Stimulated activated CD4-positive, alpha-beta T cell treated with anti-CD3 and anti-CD28 coated beads, Interleukin-4, amount 100 ng/mL, for 4 hours (primary cell): ENCODE data around the gene YIPF6.
"Not testable (repeated sequence)": the region's sequence is repeated elsewhere in the genome, so short reads cannot be mapped to it uniquely, and the experiment has no call there.

Source experiments
- DNase-seq, 2 experiments: peaks; one replicate each; pipeline ENCODE4 v3.0.0-alpha.2; 2020

The YIPF6 gene

GRCh38 chrX:68508799-68509198 is 9.9 kb downstream of the YIPF6 start:
- DNase-seq = no peak

DNA sequence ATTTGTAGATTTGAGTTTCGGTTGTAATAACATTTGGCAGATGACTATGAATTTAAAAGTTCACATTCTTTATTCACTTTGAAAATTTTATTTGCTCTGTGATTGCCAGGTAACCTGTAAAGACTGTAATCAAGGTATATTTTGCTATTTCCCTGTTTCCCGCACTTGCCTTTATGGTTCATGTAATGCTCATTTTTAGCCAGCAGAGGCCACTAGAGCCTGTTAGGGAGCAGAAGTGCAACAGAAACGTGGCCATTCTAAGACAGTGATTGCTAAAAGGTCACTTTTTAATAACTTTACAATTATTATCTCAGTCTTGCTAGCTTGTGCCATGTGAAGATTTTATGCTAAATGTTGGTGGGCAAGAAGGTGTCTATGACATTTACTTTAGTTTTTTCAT is 12.4 kb downstream of the YIPF6 start:
- no peak for DNase-seq

- DNase-seq = not testable (repeated sequence)
Measured at GRCh38 chrX:68524680-68525079, 25.8 kb downstream of the YIPF6 start.

DNA sequence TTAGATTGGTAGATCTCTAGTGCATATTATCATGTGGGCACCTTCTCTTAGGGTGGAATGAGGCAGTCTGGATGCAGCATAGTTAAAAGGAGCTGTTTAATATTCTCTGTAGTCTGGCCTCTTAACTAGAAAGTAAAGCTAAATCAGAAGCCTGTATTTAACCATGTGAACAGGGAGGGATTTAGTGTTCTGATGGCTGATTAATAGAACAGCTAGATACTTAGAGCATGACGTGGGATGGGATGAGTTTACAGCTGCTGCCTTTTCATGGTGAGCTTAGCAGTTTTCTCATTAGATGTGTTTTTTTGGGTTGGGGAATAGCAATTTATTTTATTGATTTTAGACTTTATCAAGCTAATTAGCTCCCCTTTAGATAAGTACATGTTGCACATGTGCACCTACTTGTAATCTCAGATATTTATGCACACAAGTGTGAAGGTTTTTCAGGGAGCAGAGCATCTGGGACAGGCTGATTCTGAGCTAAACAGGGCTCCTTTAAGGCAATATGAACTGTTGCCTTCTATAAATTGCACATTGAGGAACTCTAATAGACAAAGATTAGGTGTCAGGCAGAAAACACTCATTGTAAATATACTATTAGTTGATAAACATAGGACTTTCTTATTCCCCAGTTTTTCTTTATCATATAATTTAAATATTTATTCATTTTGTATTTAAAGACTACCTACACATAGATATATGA is 34.1 kb downstream of the YIPF6 start:
- DNase-seq = no peak

DNA sequence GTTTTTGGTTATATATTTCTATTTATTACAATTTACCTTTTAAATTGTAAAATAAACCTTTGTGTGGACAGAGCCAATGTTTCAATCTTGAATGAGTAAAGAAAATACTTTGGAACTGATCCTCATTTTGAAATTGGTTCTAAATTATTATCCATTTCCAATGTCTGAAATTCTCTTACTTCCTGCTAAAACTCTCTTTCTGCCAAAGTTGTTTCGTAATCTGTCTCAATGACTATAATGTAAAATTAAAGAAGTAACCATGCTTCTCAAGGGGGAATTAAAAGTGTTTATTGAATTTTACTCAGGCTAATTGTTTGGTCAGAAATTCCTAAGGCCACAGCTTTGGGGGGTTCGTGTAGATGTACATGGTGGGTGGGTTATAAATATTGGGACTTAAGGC is 34.8 kb downstream of the YIPF6 start:
- DNase-seq = no peak

DNA sequence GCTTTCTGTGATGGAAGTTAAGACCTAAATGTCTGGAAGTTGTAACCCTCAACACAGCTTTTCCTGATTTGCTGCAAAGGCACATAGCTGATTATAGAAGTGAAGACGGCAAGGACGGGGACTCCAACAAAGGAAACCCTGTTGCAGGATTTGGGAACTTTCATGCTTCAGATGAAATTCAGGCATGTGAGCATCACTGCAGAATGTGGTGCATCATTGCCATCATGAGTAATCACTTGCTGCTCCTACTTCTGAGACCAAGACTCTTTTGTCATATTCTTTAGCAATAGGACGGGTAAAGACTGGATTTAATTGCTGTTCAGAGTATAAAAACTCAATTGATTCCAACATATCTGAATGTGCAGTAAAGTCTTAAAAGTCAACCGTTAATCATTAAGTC is 35.8 kb downstream of the YIPF6 start:
- no peak for DNase-seq

- no peak for DNase-seq
Measured at GRCh38 chrX:68536429-68536828, 37.6 kb downstream of the YIPF6 start.

- no peak for DNase-seq
Measured at GRCh38 chrX:68536884-68537283, 38.0 kb downstream of the YIPF6 start.

GRCh38 chrX:68550193-68550592 is 51.3 kb downstream of the YIPF6 start:
- DNase-seq = no peak

- no peak for DNase-seq
Measured at GRCh38 chrX:68556036-68556435, 57.2 kb downstream of the YIPF6 start.

GRCh38 chrX:68557126-68557525 is 58.3 kb downstream of the YIPF6 start:
- not testable (repeated sequence) for DNase-seq

GRCh38 chrX:68559905-68560304 is 61.1 kb downstream of the YIPF6 start:
- DNase-seq = not testable (repeated sequence)

DNA sequence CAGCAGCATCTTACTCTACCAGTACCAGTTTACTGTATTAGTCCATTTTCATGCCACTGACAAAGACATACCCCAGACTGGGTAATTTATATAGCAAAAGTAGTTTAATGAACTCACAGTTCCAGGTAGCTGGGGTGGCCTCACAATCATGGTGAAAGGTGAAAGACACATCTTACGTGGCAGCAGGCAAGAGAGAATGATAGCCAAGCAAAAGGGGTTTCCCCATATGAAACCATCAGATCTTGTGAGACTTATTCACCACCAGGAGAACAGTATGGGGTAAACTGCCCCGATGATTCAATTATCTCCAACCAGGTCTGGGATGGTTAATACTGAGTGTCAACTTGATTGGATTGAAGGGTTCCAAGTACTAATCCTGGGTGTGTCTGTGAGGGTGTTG is 69.3 kb downstream of the YIPF6 start:
- DNase-seq = no peak

GRCh38 chrX:68570598-68570997 is 71.7 kb downstream of the YIPF6 start:
- DNase-seq = no peak

- no peak for DNase-seq
Measured at GRCh38 chrX:68571292-68571609, 72.4 kb downstream of the YIPF6 start.

- no peak for DNase-seq
Measured at GRCh38 chrX:68571610-68572311, 72.9 kb downstream of the YIPF6 start.

GRCh38 chrX:68574240-68574639 is 75.4 kb downstream of the YIPF6 start:
- no peak for DNase-seq

- DNase-seq = no peak
Measured at GRCh38 chrX:68579810-68580209, 81.0 kb downstream of the YIPF6 start.

- DNase-seq = no peak
Measured at GRCh38 chrX:68584221-68584620, 85.4 kb downstream of the YIPF6 start.
